Measurements from ENCODE around the gene RBMS2. TPM values are rescaled to one million over a fixed set of nuclear protein-coding genes. Genes with fewer than 3 reads are reported as not detected.

Gene RBMS2
- total RNA-seq, 4 donors from 2014 or later = 31.6 to 49.4 (median 40.4) TPM

- peaks cover 43 to 55% (median 50%) of the 10 kb centered on the region in 4 donors for H3K36me3 ChIP-seq
- intact Hi-C loops (cut with DNase I) = loop anchor here (2.0 to 10.0 kb wide), 3 partner anchors 117 to 513 kb away; partner anchors contain the start of genes ESYT1 and RBMS2
- no peaks in the 10 kb centered on the region for H3K9me3 ChIP-seq
- no peak for DNase-seq (ENCODE audit: extremely low spot score)
- peaks cover 40 to 82% (median 70%) of the 10 kb centered on the region in 4 donors for H3K4me1 ChIP-seq
- no peak overlapping the region for H3K4me3 ChIP-seq
- H3K27me3 ChIP-seq = no peaks in the 10 kb centered on the region
- 47% methylated on average over 2 of the region's 2 CpGs for WGBS
- TF ChIP-seq POLR2A (IDR thresholded peaks at IDR 0.05; ENCODE audit: low read depth) (no peak), CTCF (IDR thresholded peaks at IDR 0.05) (no peak), POLR2AphosphoS5 (IDR thresholded peaks at IDR 0.05) (no peak), EP300 (IDR thresholded peaks at IDR 0.05) (no peak)
- H3K27ac ChIP-seq (replicated peaks in 1 of 4) = peak overlapping the region; percentile 88 to 95 (median 94)
These were observed 116.0 kb downstream of the RBMS2 start for GRCh38 chr12:56637621-56638020.

GRCh38 chr12:56641219-56641618 is 119.6 kb downstream of the RBMS2 start:
- intact Hi-C loops (cut with DNase I) = no loop called here
- Histone ChIP-seq H3K4me3 (no peak overlapping the region), H3K27me3 (no peaks in the 10 kb centered on the region), H3K36me3 (peaks cover 56 to 78% (median 69%) of the 10 kb centered on the region in 4 donors), H3K27ac (replicated peaks in 1 of 4) (peak overlapping the region in 1 of 4 donors; percentile 44), H3K9me3 (no peaks in the 10 kb centered on the region), H3K4me1 (peaks cover 40 to 77% (median 72%) of the 10 kb centered on the region in 4 donors)
- no peak for DNase-seq (ENCODE audit: extremely low spot score)
- TF ChIP-seq POLR2AphosphoS5 (IDR thresholded peaks at IDR 0.05) (no peak), EP300 (IDR thresholded peaks at IDR 0.05) (no peak), CTCF (IDR thresholded peaks at IDR 0.05) (no peak), POLR2A (IDR thresholded peaks at IDR 0.05; ENCODE audit: low read depth) (no peak)
- 73% methylated on average over 6 of the region's 6 CpGs for WGBS

- Histone ChIP-seq H3K36me3 (peaks cover 35 to 53% (median 47%) of the 10 kb centered on the region in 4 donors), H3K4me1 (peaks cover 32 to 63% (median 59%) of the 10 kb centered on the region in 4 donors), H3K27ac (replicated peaks in 1 of 4) (peak overlapping the region; percentile 85 to 96 (median 90)), H3K27me3 (no peaks in the 10 kb centered on the region), H3K4me3 (peak overlapping the region; percentile 61 to 98 (median 76)), H3K9me3 (no peaks in the 10 kb centered on the region)
- TF ChIP-seq POLR2AphosphoS5 (IDR thresholded peaks at IDR 0.05) (no peak), EP300 (IDR thresholded peaks at IDR 0.05) (no peak), CTCF (IDR thresholded peaks at IDR 0.05) (no peak), POLR2A (IDR thresholded peaks at IDR 0.05; ENCODE audit: low read depth) (no peak)
- intact Hi-C loops (cut with DNase I) = loop anchor here (2.0 to 5.0 kb wide), 2 partner anchors 43 to 82 kb away; partner anchors contain the start of gene PTGES3
- WGBS = 45% methylated on average over 4 of the region's 4 CpGs
- DNase-seq (ENCODE audit: extremely low spot score) = no peak
These were observed 123.0 kb downstream of the RBMS2 start for GRCh38 chr12:56644654-56645053.

- Histone ChIP-seq H3K9me3 (no peaks in the 10 kb centered on the region), H3K27ac (replicated peaks in 1 of 4) (peak overlapping the region; percentile 85 to 96 (median 90)), H3K4me3 (peak overlapping the region; percentile 61 to 98 (median 76)), H3K4me1 (peaks cover 32 to 57% (median 53%) of the 10 kb centered on the region in 4 donors), H3K27me3 (no peaks in the 10 kb centered on the region), H3K36me3 (peaks cover 29 to 47% (median 41%) of the 10 kb centered on the region in 4 donors)
- no peak for TF ChIP-seq POLR2AphosphoS5 (IDR thresholded peaks at IDR 0.05)
- no peak for TF ChIP-seq CTCF (IDR thresholded peaks at IDR 0.05)
- no peak for TF ChIP-seq EP300 (IDR thresholded peaks at IDR 0.05)
- TF ChIP-seq POLR2A (IDR thresholded peaks at IDR 0.05; ENCODE audit: low read depth) = no peak
- WGBS = 2% methylated on average over 24 of the region's 29 CpGs
- no peak for DNase-seq (ENCODE audit: extremely low spot score)
- intact Hi-C loops (cut with DNase I) = loop anchor here (2.0 to 5.0 kb wide), 2 partner anchors 42 to 82 kb away; partner anchors contain the start of gene PTGES3
These were observed 123.6 kb downstream of the RBMS2 start for GRCh38 chr12:56645201-56645716.

Small RNA genes within 50 kb of the gene (small RNA-seq; reads per million reads assigned to genes)
- 0 reads per million in 3 donors for gene RNU6-343P
- 81,842 to 95,876 (median 85,787) reads per million in 3 donors for gene SNORD59A

Other genes starting within 250 kb of the RBMS2 start
- gene CS, start 221.5 kb upstream of the RBMS2 start, total RNA-seq = 100 to 1,000 TPM in 3 of 4 donors, 10 to 100 TPM in 1; 91.8 to 155 (median 111) TPM
- 10 to 100 TPM; 48.8 to 61.5 (median 50.3) TPM for gene CNPY2, start 205.8 kb upstream of the RBMS2 start, total RNA-seq
- 10 to 100 TPM; 14.1 to 34.5 (median 24.4) TPM for gene PAN2, start 187.8 kb upstream of the RBMS2 start, total RNA-seq
- gene IL23A, start 182.9 kb upstream of the RBMS2 start, total RNA-seq = not detected
- gene STAT2, start 161.7 kb upstream of the RBMS2 start, total RNA-seq = 10 to 100 TPM; 55.7 to 78.9 (median 68.2) TPM
- gene APOF, start 159.0 kb upstream of the RBMS2 start, total RNA-seq = not detected
- 1 to 10 TPM; 2.3 to 4.1 (median 2.4) TPM for gene TIMELESS, start 72.4 kb upstream of the RBMS2 start, total RNA-seq
- not detected for gene MIP, start 67.2 kb upstream of the RBMS2 start, total RNA-seq
- gene SPRYD4, start 53.2 kb upstream of the RBMS2 start, total RNA-seq = 1 to 10 TPM; 1.4 to 2.2 (median 1.9) TPM
- gene GLS2, start 33.7 kb upstream of the RBMS2 start, total RNA-seq = 1 to 10 TPM in 1 of 4 donors, under 1 TPM in 2, not detected in 1; 0.97 to 1.0 (median 0.99) TPM
- 10 to 100 TPM; 45.4 to 65.6 (median 61.5) TPM for gene BAZ2A, start 108.5 kb downstream of the RBMS2 start, total RNA-seq
- gene ATP5F1B, start 124.2 kb downstream of the RBMS2 start, total RNA-seq = 100 to 1,000 TPM; 383 to 465 (median 424) TPM
- 100 to 1,000 TPM in 1 of 4 donors, 10 to 100 TPM in 3; 86.8 to 118 (median 92.0) TPM for gene PTGES3, start 166.5 kb downstream of the RBMS2 start, total RNA-seq
- gene NACA, start 203.5 kb downstream of the RBMS2 start, total RNA-seq = 1,000 to 10,000 TPM in 3 of 4 donors, 100 to 1,000 TPM in 1; 913 to 1,477 (median 1,221) TPM
- gene PRIM1, start 230.5 kb downstream of the RBMS2 start, total RNA-seq = 1 to 10 TPM; 2.2 to 4.2 (median 3.2) TPM
- 1 to 10 TPM in 2 of 4 donors, under 1 TPM in 2; 0.58 to 1.8 (median 1.00) TPM for gene HSD17B6, start 241.5 kb downstream of the RBMS2 start, total RNA-seq